Measurements from ENCODE around the gene WNT1.

GRCh38 chr12:48958049-48958388 is 20.1 kb upstream of the WNT1 start:
- TF ChIP-seq CTCF (IDR thresholded peaks at IDR 0.05): no peak
- TF ChIP-seq POLR2A (IDR thresholded peaks at IDR 0.05): no peak
